ENCODE measurements around the gene FZD10. TPM values are rescaled to one million over a fixed set of nuclear protein-coding genes. Genes with fewer than 3 reads are reported as not detected.
A peak's percentile ranks its signal among the peaks of the same experiment; 100 is the strongest.

FZD10 gene
- total RNA-seq, 3 donors from 2014 or later: 0.14 to 0.48 (median 0.35) TPM

- H3K36me3 ChIP-seq (ENCODE audit: low read depth): no peaks in the 10 kb centered on the region
- no peak overlapping the region for H3K4me3 ChIP-seq
- intact Hi-C loops (cut with DNase I, micrococcal nuclease): no loop called here
- DNase-seq (no peak), ATAC-seq (no peak)
- TF ChIP-seq CTCF (IDR thresholded peaks at IDR 0.05): no peak
- H3K4me1 ChIP-seq (ENCODE audit: low read depth): no peaks in the 10 kb centered on the region
- H3K9me3 ChIP-seq: no peaks in the 10 kb centered on the region
Measured at GRCh38 chr12:130122356-130122755, 39.9 kb upstream of the FZD10 start.

- Histone ChIP-seq H3K4me3 (no peak overlapping the region), H3K4me1 (ENCODE audit: low read depth) (no peaks in the 10 kb centered on the region), H3K9me3 (no peaks in the 10 kb centered on the region), H3K36me3 (ENCODE audit: low read depth) (no peaks in the 10 kb centered on the region)
- no peak for TF ChIP-seq CTCF (IDR thresholded peaks at IDR 0.05)
- ATAC-seq: no peak
- DNase-seq: no peak
- intact Hi-C loops (cut with DNase I, micrococcal nuclease): no loop called here
Measured at GRCh38 chr12:130124106-130124505, 38.2 kb upstream of the FZD10 start.

GRCh38 chr12:130124605-130125244 lies 37.5 kb upstream of the FZD10 start:
- Histone ChIP-seq H3K4me3 (no peak overlapping the region), H3K36me3 (ENCODE audit: low read depth) (no peaks in the 10 kb centered on the region), H3K4me1 (ENCODE audit: low read depth) (no peaks in the 10 kb centered on the region), H3K9me3 (no peaks in the 10 kb centered on the region)
- ATAC-seq: no peak
- no peak for DNase-seq
- intact Hi-C loops (cut with DNase I, micrococcal nuclease): no loop called here
- no peak for TF ChIP-seq CTCF (IDR thresholded peaks at IDR 0.05)

- Histone ChIP-seq H3K4me1 (ENCODE audit: low read depth) (no peaks in the 10 kb centered on the region), H3K36me3 (ENCODE audit: low read depth) (no peaks in the 10 kb centered on the region), H3K9me3 (no peaks in the 10 kb centered on the region), H3K4me3 (no peak overlapping the region)
- no peak for DNase-seq
- ATAC-seq: peak; percentile 24
- TF ChIP-seq CTCF (IDR thresholded peaks at IDR 0.05): no peak
- intact Hi-C loops (cut with DNase I, micrococcal nuclease): no loop called here
Measured at GRCh38 chr12:130126023-130126432, 36.2 kb upstream of the FZD10 start.

GRCh38 chr12:130127532-130127911 lies 34.7 kb upstream of the FZD10 start:
- DNase-seq: peak in 1 of 3 donors; percentile 9
- intact Hi-C loops (cut with DNase I, micrococcal nuclease): no loop called here
- peak; percentile 37 for ATAC-seq

More at GRCh38 chr12:130127532-130127911, 34.7 kb upstream of the FZD10 start:
- no peak overlapping the region for H3K4me3 ChIP-seq
- no peak for TF ChIP-seq CTCF (IDR thresholded peaks at IDR 0.05)
- H3K36me3 ChIP-seq (ENCODE audit: low read depth): no peaks in the 10 kb centered on the region
- no peaks in the 10 kb centered on the region for H3K9me3 ChIP-seq
- H3K4me1 ChIP-seq (ENCODE audit: low read depth): no peaks in the 10 kb centered on the region
